ENCODE results near the gene GADD45GIP1.

GRCh38 chr19:13005253-13005652 is 48.2 kb upstream of the GADD45GIP1 start:
- TF ChIP-seq CEBPB (IDR thresholded peaks at IDR 0.05) (no peak), YY1 (IDR thresholded peaks at IDR 0.05; ENCODE audit: low read depth) (no peak)
- TF ChIP-seq, protein P1, sequence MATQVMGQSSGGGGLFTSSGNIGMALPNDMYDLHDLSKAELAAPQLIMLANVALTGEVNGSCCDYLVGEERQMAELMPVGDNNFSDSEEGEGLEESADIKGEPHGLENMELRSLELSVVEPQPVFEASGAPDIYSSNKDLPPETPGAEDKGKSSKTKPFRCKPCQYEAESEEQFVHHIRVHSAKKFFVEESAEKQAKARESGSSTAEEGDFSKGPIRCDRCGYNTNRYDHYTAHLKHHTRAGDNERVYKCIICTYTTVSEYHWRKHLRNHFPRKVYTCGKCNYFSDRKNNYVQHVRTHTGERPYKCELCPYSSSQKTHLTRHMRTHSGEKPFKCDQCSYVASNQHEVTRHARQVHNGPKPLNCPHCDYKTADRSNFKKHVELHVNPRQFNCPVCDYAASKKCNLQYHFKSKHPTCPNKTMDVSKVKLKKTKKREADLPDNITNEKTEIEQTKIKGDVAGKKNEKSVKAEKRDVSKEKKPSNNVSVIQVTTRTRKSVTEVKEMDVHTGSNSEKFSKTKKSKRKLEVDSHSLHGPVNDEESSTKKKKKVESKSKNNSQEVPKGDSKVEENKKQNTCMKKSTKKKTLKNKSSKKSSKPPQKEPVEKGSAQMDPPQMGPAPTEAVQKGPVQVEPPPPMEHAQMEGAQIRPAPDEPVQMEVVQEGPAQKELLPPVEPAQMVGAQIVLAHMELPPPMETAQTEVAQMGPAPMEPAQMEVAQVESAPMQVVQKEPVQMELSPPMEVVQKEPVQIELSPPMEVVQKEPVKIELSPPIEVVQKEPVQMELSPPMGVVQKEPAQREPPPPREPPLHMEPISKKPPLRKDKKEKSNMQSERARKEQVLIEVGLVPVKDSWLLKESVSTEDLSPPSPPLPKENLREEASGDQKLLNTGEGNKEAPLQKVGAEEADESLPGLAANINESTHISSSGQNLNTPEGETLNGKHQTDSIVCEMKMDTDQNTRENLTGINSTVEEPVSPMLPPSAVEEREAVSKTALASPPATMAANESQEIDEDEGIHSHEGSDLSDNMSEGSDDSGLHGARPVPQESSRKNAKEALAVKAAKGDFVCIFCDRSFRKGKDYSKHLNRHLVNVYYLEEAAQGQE (IDR thresholded peaks at IDR 0.05; ENCODE audit: low read depth): no peak
